Panc1 (cell line): ENCODE measurements around the gene MYLIP. TPM values are rescaled to one million over a fixed set of nuclear protein-coding genes. Genes with fewer than 3 reads are reported as not detected.

Source experiments
- ATAC-seq: fragments of 200-7000 bp; cut with Tn5 transposase; 2 replicates; pipeline ENCODE4 v1.9.1; 2020; ENCODE audit warnings: mild to moderate bottlenecking, moderate library complexity
- BruUV-seq: library from RNA; stranded (reverse); fragments of 400-500 nt; replicated peaks from 2 replicates; lab custom pipeline; 2021; lab: Mats Ljungman, UMichigan
- CTCF ChIA-PET: fragments of 300-600 bp; sonication (Branson Sonifier 250); formaldehyde crosslinking; loops from one replicate; lab custom pipeline; 2022; ENCODE audit warnings: antibody characterized with exemption; lab: Charles Lee
- POLR2A ChIA-PET: fragments of 300-600 bp; sonication (Branson Sonifier 250); formaldehyde crosslinking; loops from one replicate; lab custom pipeline; 2022; ENCODE audit warnings: antibody characterized with exemption; lab: Charles Lee
- DNase-seq: peaks from one replicate; pipeline ENCODE4 v3.0.0-alpha.2; 2010; ENCODE audit warnings: low read depth, low spot score
- H3K27ac ChIP-seq: 2 replicates; pipeline ENCODE4 v1.5.1; 2011; ENCODE audit warnings: mild to moderate bottlenecking, low read length, inconsistent platforms
- H3K27me3 ChIP-seq: fragments of 200-500 bp; sonication (Bioruptor generic); 2 replicates; pipeline ENCODE4 v1.6.0; 2014; ENCODE audit warnings: low read length, inconsistent platforms; ENCODE audit not compliant: control insufficient read depth, insufficient read depth
- H3K36me3 ChIP-seq: fragments of 200-500 bp; sonication (Bioruptor generic); 2 replicates; pipeline ENCODE4 v1.5.1; 2014; ENCODE audit warnings: inconsistent platforms, mild to moderate bottlenecking, low read length, moderate library complexity; ENCODE audit not compliant: control insufficient read depth, insufficient read depth
- H3K4me1 ChIP-seq: 2 replicates; pipeline ENCODE4 v1.5.1; 2011; ENCODE audit warnings: inconsistent platforms, mild to moderate bottlenecking, low read length, moderate library complexity; ENCODE audit not compliant: control insufficient read depth, insufficient read depth
- H3K4me3 ChIP-seq, 2 experiments: 2 replicates each; pipeline ENCODE4 v1.5.1; 2011 to 2012; ENCODE audit warnings: low read depth in 2 of 2, low read length in 2 of 2, mild to moderate bottlenecking in 2 of 2, inconsistent platforms in 1 of 2, moderate library complexity in 1 of 2
- H3K9me3 ChIP-seq: fragments of 200-500 bp; sonication (Bioruptor generic); 2 replicates; pipeline ENCODE4 v1.5.1; 2014; ENCODE audit warnings: low read depth, mild to moderate bottlenecking, inconsistent platforms, low read length, moderate library complexity; ENCODE audit not compliant: control insufficient read depth, insufficient read depth
- CTCF ChIP-seq: fragments of 450-650 bp; IDR thresholded peaks from 2 replicates; pipeline ENCODE4 v1.5.1; 2017; ENCODE audit warnings: mild to moderate bottlenecking
- POLR2AphosphoS5 ChIP-seq: IDR thresholded peaks from 2 replicates; pipeline ENCODE4 v1.6.1; 2012; ENCODE audit warnings: mild to moderate bottlenecking, low read depth, low read length, moderate library complexity
- REST ChIP-seq, 2 experiments: IDR thresholded peaks; 2 replicates each; pipeline ENCODE4 v1.6.1; 2011 to 2012; ENCODE audit warnings: low read depth in 2 of 2, control low read depth in 1 of 2, low read length in 1 of 2, mild to moderate bottlenecking in 1 of 2, moderate library complexity in 1 of 2; ENCODE audit not compliant: insufficient read depth in 1 of 2
- SIN3A ChIP-seq: IDR thresholded peaks from 2 replicates; pipeline ENCODE4 v1.6.1; 2012; ENCODE audit warnings: low read depth, mild to moderate bottlenecking, low read length, moderate library complexity, borderline replicate concordance; ENCODE audit not compliant: insufficient read depth
- TCF7L2 ChIP-seq: IDR thresholded peaks from 2 replicates; pipeline ENCODE4 v1.6.1; 2011; ENCODE audit warnings: mild to moderate bottlenecking, low read depth, low read length, inconsistent platforms
- in situ Hi-C: cut with HindIII; loops from 2 replicates; pipeline ENCODE4 v1.10.0; 2016; ENCODE audit warnings: low sequenced_read_pairs, low pct_unique_long_range_greater_than_20kb
- intact Hi-C: fragments of 100-400 bp; cut with micrococcal nuclease; formaldehyde crosslinking; loops from one replicate; pipeline ENCODE4 v1.10.0; 2022; ENCODE audit not compliant: unreplicated experiment
- total RNA-seq: library from RNA; stranded (reverse); gene quantifications from one replicate; pipeline ENCODE4 v1.2.1, GENCODE V29; 2021; ENCODE audit not compliant: unreplicated experiment

MYLIP gene
- total RNA-seq, 1 experiment from 2014 or later: 12.7 TPM

GRCh38 chr6:16162003-16162402, 33.1 kb downstream of the MYLIP start:
- peaks cover 8% of the 10 kb centered on the region; the same call in 1 of the 2 replicates for H3K27me3 ChIP-seq
- DNase-seq: no peak
- H3K4me1 ChIP-seq: no peaks in the 10 kb centered on the region
- CTCF ChIA-PET: no interaction called here
- BruUV-seq: no TSS peak
- ATAC-seq: no peak
- TF ChIP-seq POLR2AphosphoS5: no peak
- no peak for TF ChIP-seq TCF7L2
- no peak for TF ChIP-seq CTCF
- no peak for TF ChIP-seq SIN3A
- no peaks in the 10 kb centered on the region for H3K36me3 ChIP-seq
- in situ Hi-C loops (no loop called here), intact Hi-C loops (no loop called here)
- POLR2A ChIA-PET: no interaction called here
- no peak overlapping the region for H3K27ac ChIP-seq
- H3K4me3 ChIP-seq: no peak overlapping the region
- no peaks in the 10 kb centered on the region for H3K9me3 ChIP-seq

GRCh38 chr6:16163066-16163465, 34.2 kb downstream of the MYLIP start:
- H3K4me1 ChIP-seq: no peaks in the 10 kb centered on the region
- intact Hi-C loops (no loop called here), in situ Hi-C loops (no loop called here)
- no TSS peak for BruUV-seq
- TF ChIP-seq POLR2AphosphoS5 (no peak), TCF7L2 (no peak), SIN3A (no peak), REST (IDR thresholded peaks at IDR 0.05; ENCODE audit: insufficient read depth in 1 of 2, low read depth in 2 of 2, low read length in 1 of 2) (no peak), CTCF (no peak)
- no peak overlapping the region for H3K4me3 ChIP-seq
- DNase-seq (no peak), ATAC-seq (no peak)
- H3K36me3 ChIP-seq: no peaks in the 10 kb centered on the region
- ChIA-PET POLR2A (interaction anchor here (0.5 to 0.7 kb wide), 3 partner anchors 8 to 407 kb away, joined by 6 to 18 read pairs (median 13); no protein-coding TSS in a partner anchor), CTCF (no interaction called here)
- H3K9me3 ChIP-seq: no peaks in the 10 kb centered on the region
- H3K27ac ChIP-seq: no peak overlapping the region
- peaks cover 16% of the 10 kb centered on the region; the same call in 1 of the 2 replicates for H3K27me3 ChIP-seq
